Skin epidermis (tissue), 12 donors: ENCODE measurements around the gene TSEN54.
"Not testable (repeated sequence)": the region's sequence is repeated elsewhere in the genome, so short reads cannot be mapped to it uniquely, and the experiment has no call there.

Source experiments
- H3K27ac ChIP-seq, 21 experiments: fragments of 200-600 bp; sonication (generic) in 11 of 21; one replicate each; pipeline ENCODE4 v1.5.0; 2020; ENCODE audit warnings: mild to moderate bottlenecking in 3 of 21, inconsistent platforms in 2 of 21, moderate library complexity in 2 of 21
- H3K4me3 ChIP-seq, 7 experiments: fragments of 200-600 bp; sonication (generic) in 2 of 7; one replicate each; pipeline ENCODE4 v1.5.0; 2020; ENCODE audit warnings: inconsistent platforms in 2 of 7, mild to moderate bottlenecking in 2 of 7, moderate library complexity in 1 of 7

Gene TSEN54

DNA sequence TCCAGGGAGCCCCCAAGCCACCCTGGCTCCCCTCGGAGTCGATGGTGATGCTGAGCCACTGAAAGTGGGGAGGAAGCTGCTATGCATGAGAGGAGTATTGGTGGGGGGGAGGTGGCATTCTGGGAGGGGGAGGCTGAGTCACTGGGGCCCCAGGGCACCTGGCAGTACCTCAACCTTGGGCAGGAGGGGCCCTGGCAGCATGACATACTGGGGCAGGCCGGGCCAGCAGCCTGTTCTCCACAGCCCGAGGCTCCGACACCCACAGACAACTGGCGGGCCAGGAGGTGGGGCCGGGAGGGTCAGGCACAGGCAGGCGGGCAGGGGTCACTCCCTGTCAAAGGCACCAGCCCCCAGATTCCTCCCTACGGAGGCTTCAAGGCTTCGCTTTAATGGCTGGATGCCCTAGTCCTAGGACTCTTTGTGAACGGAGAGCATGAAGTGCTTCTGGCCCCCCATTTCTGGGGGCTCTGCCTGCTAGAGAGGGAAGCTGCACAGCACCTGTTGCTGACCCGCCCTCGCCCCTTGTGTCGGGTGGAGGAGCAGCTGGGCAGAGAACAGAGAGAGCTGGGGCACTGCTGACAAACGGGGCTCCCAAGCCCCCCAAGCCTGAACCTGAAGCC is 1.9 kb upstream of the TSEN54 start:
- Histone ChIP-seq H3K4me3 (peak overlapping the region; percentile 73 to 96 (median 93)), H3K27ac (peak overlapping the region in 20 of 21 experiments; percentile 42 to 93 (median 86))

GRCh38 chr17:75514919-75515495 is 1.3 kb upstream of the TSEN54 start:
- Histone ChIP-seq H3K4me3 (peak overlapping the region; percentile 73 to 96 (median 93)), H3K27ac (peak overlapping the region; percentile 42 to 93 (median 86))

DNA sequence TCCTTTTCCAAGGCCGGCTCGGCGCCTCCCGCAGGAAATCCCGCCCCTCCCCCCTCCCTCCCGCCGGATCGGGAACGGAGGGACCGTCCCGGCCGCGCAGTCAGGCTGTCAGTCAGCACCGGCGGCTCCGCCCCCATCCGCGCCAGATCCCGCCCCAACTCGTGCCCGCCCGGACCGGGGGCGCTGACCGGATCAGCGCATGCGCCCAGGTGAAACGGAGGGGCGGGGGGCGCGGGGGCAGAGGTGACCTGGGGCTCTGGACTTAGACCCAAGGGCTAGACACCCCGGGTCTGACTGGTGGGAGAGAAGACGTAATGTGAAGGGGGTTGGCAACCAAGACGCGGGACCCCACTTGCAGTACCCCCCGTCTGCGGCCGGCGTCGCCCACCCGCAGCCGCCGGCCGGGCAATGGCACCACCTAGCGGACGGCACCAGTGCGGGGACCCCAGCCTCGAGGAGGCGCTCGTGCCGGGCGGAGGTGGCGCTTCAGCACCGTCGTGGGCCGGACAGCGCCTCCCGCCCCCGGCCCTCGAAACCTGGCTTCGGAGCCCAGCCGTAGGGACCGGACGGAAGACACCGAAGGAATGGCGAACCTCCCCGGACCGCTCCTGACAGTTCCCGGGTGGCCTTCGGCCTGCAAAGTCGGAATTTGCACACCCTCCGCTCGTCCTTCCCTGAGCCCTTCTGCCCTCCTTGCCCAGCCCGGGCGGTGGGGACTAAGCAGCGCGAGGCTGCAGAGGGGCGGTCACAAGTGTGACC is 653 bp upstream of the TSEN54 start, which contains the start of gene CASKIN2:
Gene CASKIN2 (minus strand): TSS at position 42 of the 759 bp plus-strand sequence. CDS start 1,733 bp downstream, outside the sequence.
- peak within 1 kb of the TSS; percentile 42 to 93 (median 86) for H3K27ac ChIP-seq
- peak within 1 kb of the TSS; percentile 73 to 96 (median 93) for H3K4me3 ChIP-seq

DNA sequence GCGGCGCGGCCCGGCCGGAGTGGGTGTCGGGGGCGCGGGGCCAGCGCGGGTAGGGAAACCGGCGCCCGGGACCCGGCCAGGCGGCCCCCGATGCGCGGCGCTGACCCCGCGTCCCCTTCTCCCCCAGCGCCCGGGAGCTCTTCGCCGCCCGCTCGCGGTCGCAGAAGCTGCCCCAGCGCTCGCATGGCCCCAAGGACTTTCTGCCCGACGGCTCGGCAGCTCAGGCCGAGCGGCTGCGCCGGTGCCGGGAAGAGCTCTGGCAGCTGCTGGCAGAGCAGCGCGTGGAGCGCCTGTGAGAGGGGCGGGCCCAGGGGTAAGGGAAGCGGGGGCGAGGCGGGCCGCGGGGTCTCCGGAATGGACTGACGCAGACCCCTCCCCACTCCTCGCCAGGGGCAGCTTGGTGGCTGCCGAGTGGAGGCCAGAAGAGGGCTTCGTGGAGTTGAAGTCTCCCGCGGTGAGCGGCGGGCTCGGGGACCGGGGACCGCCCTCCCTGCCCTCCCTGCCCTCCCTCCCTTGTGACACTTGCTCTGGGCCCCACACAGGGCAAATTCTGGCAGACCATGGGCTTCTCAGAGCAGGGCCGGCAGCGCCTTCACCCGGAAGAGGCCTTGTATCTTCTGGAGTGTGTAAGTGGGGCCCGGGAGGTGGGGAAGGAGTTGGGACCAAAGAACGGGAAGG is 430 bp downstream of the TSEN54 start:
- peak overlapping the region; percentile 48 to 88 (median 79) for H3K27ac ChIP-seq
- H3K4me3 ChIP-seq: peak overlapping the region; percentile 73 to 96 (median 93)

DNA sequence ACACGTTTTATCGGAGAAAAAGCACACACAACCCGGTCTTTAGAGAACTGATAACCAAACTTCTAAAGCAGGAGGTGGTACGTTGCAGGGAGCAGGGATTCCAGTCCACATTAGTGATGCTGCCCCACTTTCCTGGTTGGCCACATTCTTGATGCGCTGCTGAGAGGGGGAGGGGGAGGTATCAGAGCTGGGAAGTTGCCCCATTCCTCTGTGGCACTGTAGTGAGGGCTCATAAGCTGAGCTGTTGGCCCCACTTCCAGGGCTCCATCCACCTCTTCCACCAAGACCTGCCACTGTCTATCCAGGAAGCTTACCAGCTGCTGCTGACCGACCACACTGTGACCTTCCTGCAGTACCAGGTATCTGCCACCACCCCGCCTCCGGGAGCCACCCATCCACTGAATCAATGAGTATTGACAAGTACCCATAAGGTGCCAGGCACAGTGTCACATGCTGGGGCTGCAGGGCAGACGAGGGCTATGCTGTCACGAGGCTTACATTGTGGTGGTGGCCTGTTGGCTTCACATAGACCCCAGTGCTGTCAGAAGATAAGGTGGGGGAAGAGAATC is 1.1 kb downstream of the TSEN54 start:
- Histone ChIP-seq H3K27ac (peak overlapping the region in 18 of 21 experiments; percentile 48 to 88 (median 79)), H3K4me3 (peak overlapping the region; percentile 73 to 96 (median 93))

DNA sequence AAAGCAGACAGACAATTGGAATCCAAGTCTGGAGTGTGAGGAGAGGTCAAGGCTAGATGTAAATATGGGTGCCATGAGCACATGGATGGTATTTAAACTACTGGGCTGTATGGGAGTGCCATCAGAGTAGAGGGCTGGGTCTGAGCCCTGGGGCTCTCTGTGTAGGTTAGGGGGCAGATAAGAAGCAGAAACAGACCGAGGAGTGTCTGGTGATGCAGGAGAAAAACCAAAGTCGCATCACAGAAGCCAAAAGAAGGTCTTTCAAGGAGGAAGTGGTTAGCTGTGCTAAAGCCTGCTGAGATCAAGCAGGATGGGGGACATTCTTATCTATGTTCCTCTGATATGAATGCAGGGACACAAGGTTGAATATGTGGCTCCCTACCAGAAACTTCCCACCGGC is 1.9 kb downstream of the TSEN54 start:
- H3K27ac ChIP-seq: peak overlapping the region in 8 of 21 experiments; percentile 5 to 88 (median 75)
- H3K4me3 ChIP-seq: no peak overlapping the region

DNA sequence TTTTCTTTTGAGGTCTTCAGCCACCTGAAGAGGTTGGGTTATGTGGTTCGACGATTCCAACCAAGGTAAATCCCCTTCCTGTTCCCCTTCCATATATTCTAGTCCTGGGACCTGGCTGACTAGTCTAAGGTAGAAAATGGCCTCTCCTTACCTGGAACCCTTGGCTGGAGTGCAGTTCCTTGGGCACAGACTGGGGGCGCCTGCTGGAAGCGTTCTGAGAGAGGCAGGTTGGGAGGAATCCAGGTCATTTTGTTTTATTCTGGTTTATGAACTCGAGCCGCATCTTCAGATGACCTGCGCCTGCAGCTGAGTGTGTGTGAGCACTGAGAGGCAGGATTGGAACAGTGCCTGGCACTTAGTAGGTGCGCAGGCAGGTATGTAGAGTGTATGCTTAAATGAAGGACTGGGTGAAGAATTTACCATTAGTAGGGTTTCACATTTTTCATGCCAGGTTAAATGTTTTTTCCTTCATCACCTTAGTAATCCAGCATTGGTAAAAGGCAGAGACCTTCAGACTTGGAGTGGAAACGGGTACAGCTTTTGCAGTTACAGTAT is 2.7 kb downstream of the TSEN54 start:
- H3K27ac ChIP-seq: peak overlapping the region in 7 of 21 experiments; percentile 8 to 87 (median 53)

DNA sequence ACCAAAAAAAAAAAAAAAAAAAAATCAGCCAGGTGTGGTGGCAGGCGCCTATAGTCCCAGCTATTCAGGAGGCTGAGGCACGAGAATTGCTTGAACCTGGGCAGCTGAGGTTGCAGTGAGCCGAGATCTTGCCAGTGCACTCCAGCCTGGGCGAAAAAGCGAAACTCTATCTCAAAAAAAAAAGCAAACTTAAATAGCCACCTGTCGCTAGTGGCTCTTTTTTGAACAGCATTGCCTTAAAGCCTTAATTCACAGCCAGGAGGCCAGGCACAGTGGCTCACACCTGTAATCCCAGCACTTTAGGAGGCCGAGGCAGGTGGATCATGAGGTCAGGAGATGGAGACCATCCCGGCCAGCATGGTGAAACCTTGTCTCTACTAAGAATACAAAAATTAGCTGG is 4.1 kb downstream of the TSEN54 start:
- H3K4me3 ChIP-seq, H3K27ac ChIP-seq: not testable (repeated sequence)

More for the DNA sequence above, 2.7 kb downstream of the TSEN54 start:
- no peak overlapping the region for H3K4me3 ChIP-seq

GRCh38 chr17:75521290-75521689 is 5.0 kb downstream of the TSEN54 start:
- Histone ChIP-seq H3K4me3 (no peak overlapping the region), H3K27ac (no peak overlapping the region)

GRCh38 chr17:75521951-75522727 is 5.8 kb downstream of the TSEN54 start:
- H3K4me3 ChIP-seq: no peak overlapping the region
- no peak overlapping the region for H3K27ac ChIP-seq

GRCh38 chr17:75523647-75524046 is 7.3 kb downstream of the TSEN54 start:
- Histone ChIP-seq H3K27ac (no peak overlapping the region), H3K4me3 (no peak overlapping the region)

DNA sequence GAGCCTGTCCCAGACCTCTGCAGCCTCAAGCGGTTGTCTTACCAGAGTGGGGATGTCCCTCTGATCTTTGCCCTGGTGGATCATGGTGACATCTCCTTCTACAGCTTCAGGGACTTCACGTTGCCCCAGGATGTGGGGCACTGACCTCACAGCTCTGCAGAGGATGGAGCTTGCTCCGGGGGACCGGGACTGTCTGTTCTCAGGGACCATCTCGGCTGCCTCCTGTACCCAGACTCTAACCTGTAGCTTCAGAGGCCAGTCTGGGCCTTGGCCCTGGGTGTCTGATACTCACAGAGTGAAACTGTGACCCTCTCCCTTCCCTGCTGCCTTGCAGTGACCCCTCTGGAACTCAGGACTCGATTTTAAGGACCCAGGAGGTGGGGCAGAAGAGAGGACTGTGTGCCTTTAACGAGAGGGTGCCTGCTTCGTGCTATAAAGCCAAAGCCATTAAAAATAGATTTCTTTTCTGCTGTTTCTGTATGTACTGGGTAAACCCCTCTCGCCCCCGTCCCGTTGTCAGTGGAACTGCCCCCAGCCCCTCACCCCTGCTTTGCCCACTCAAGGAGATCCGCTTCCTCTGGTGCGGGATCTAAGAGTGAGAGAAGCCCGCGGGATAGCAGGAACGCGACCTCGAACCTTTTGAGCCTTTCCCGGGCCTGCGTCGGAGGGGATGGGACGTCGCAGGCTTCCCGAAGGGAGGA is 8.1 kb downstream of the TSEN54 start:
- Histone ChIP-seq H3K27ac (peak overlapping the region in 20 of 21 experiments; percentile 4 to 91 (median 80)), H3K4me3 (peak overlapping the region; percentile 45 to 75 (median 66))

GRCh38 chr17:75524970-75525805 is 8.9 kb downstream of the TSEN54 start, which contains the start of gene LLGL2:
LLGL2 (plus strand) TSS chr17:75525697; CDS start chr17:75543427, 17,730 bp downstream.
- Histone ChIP-seq H3K4me3 (peak within 1 kb of the TSS; percentile 45 to 75 (median 66)), H3K27ac (peak within 1 kb of the TSS in 20 of 21 experiments; percentile 4 to 91 (median 83))

GRCh38 chr17:75525806-75526554 is 9.7 kb downstream of the TSEN54 start:
- H3K4me3 ChIP-seq: peak overlapping the region; percentile 45 to 75 (median 66)
- peak overlapping the region in 19 of 21 experiments; percentile 6 to 89 (median 78) for H3K27ac ChIP-seq

GRCh38 chr17:75526555-75527270 is 10.4 kb downstream of the TSEN54 start:
- H3K27ac ChIP-seq: peak overlapping the region in 14 of 21 experiments; percentile 58 to 89 (median 82)
- H3K4me3 ChIP-seq: peak overlapping the region; percentile 45 to 75 (median 66)
